NCI-H187 (cell line): Measurements from ENCODE around the gene HGFAC.

Experiments used
- DNase-seq, 2 experiments: peaks; one replicate each; lab custom pipeline; 2025; lab: John Stamatoyannopoulos, UW

HGFAC gene

GRCh38 chr4:3462790-3463415 is 21.1 kb downstream of the HGFAC start, which contains the start of gene DOK7:
Gene DOK7 (plus strand): TSS chr4:3463306. CDS start chr4:3463376, 70 bp downstream.
- no peak for DNase-seq

DNA sequence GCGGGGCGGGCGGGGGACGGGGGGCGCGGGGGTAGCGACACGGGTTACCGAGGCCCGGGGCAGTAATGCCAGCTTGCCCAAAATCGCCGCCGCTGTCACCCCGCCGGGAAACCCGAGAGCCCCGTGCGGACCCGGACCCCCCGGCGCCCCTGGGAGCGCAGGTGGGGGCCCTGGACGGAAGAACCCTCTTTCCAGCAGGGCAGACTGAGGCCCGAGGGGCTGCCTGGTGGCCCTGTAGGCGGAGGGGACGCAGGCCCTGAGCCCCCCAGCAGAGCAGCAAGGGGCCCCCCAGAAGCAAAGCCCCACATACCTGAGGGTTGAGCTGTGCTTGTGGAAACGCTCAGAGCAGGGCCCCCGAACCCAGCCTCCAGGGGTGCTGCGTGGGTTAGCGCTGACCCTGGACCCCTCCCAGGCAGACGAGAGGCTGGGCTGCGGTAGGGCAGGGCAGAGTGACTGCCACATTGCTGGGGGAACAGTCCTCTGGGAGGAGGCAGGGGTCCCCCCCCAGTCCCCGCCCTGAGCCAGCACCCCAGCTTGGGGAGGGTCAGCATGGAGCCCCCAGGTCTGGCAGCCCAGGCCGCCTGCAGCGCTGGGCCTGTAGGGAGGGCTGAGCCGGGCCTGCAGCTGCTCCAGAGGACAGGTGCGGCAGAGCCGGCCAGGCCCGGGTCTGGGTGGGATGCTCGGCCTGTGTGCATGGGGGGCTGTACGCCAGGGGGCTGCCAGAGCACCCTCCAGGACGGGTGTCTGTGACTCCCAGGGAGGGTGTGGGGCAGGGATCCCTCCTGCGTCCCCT is 22.0 kb downstream of the HGFAC start:
- no peak for DNase-seq

- no peak for DNase-seq
Observed at GRCh38 chr4:3464349-3464905, 22.7 kb downstream of the HGFAC start.

DNA sequence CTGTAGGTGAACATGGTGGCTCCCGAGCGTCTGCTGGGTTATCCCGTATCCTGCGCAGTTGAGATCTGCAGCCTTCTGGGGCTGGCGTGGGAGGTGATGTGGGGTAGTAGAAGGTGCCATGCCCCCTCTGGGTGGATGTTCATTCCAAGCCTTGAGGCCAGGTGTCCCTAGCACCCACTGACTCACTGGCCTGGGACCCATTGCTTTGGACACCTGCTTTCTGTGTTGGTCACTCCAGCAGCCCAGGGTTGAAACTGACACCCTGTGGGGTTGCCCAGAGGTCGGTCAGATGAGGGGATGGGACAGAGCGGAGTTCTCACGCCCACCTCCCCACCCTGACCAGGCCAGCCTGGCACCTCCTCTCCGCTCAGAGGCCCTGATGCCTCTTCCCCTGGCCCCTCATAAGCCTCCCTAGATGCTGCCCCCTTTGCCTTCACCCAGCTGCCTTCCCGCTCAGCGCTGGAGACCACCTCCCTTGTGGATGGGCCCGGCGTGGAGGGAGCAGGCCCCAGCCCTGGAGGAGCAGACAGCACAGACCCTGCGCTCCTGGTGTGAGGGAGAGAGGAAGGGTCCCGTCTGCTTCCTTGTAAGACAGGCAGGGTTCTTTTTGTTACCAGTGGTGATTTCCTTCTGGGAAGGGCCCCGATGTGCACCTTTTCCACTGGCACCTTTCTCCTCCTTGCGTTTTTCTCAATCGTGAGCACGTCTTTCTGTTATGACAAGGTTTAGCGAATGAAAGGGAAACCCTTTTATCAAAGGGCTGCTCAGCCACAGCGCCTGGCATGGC is 23.3 kb downstream of the HGFAC start:
- no peak for DNase-seq

- no peak for DNase-seq
Observed at GRCh38 chr4:3465698-3466671, 24.2 kb downstream of the HGFAC start.

GRCh38 chr4:3466691-3467600 is 25.2 kb downstream of the HGFAC start:
- no peak for DNase-seq

DNA sequence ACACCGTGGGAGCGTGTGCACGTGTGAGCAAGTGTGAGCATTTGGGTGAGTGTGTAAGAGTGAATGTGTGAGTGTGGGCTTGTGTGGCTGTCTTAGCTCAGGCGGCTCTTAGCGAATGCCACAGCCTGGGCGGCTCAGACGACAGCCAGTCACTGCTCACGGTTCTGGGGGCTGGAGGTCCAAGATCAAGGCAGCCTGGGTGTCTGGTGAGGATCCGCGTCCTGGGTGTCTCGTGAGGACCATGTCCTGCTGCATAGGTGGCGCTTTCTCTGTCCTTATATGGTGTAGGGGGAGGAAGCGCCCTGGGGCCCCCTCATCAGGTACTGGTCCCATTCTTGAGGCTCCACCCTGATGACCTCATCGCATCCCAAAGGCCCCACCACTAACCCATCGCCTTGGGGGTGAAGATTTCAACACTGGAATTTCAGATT is 25.8 kb downstream of the HGFAC start:
- no peak for DNase-seq

DNA sequence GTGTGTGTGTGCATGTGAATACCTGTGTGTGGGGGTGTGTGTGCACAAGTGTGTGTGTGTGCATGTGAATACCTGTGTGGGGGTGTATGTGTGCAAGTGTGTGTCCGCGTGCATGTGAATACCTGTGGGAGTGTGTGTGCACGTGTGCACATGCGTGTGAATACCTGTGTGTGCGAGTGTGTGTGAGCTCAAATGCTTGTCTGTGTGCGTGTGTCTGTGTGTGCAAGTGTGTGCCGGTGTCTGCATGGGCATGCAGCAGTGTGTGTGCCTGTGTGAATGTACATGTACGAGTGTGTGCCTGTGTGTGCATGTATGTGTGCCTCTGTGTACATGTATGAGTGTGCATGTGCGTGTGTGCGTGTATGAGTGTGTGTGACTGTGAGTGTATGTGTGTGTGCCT is 26.4 kb downstream of the HGFAC start:
- no peak for DNase-seq

DNA sequence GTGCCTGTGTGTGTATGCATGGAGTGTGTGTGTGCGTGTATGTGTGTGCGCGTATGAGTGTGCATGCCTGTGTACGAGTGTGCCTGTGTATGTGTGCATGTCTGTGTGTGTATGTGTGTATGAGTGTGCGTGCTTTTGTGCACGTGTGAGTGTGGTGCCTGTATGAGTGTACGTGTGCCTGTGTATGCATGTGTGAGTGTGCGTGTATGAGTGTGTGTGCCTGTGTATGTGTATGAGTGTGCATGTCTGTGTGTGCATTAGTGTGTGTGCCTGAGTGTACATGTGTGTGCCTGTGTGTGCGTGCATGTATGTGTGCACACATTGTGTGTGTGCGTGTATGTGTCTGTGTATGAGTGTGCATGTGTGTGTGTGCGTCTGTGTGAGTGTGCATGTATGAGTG is 27.0 kb downstream of the HGFAC start:
- DNase-seq, result no peak

DNA sequence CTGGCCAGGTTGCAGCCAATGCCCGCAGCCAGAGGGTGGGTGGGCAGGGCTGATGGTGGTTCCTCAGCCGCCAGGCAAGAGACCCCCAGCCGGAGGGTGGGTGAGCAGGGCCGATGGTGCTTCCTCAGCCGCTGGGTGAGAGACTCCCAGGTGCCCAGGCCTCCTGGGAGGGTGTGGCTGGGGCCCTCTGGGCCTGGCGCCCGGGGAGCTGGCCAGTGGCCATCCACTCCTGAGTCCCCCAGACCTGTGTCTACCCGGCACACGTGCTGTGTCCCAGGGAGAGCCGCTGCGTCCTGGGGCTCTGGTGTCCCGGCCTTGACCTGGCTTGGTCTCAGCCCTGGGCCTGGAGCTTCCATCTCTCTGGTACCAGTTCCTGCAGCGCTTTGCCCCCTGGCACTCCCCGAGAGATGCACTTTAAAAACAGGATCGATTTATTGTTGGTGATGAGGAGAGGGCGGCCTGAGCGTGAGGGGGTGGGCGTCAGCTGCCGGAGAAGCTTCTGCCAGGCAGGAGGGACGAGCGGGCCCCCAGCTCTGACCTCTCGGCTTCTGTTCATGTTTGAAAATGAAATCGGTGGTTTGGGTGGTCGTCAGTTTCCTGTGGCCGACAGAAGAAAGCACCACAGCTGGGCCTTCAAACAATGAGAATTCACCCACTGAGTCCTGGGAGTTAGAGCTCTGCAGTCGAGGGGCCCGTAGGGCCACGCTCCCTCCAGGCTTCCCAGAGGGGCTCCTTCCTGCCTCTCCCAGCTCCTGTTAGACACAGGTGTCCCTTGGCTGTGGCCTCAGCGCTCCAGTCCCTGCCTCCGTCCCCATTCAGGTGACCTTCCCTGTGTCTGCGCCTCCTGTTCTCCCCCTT is 27.8 kb downstream of the HGFAC start:
- DNase-seq, result no peak

GRCh38 chr4:3470244-3471097 is 28.7 kb downstream of the HGFAC start:
- DNase-seq, result no peak

DNA sequence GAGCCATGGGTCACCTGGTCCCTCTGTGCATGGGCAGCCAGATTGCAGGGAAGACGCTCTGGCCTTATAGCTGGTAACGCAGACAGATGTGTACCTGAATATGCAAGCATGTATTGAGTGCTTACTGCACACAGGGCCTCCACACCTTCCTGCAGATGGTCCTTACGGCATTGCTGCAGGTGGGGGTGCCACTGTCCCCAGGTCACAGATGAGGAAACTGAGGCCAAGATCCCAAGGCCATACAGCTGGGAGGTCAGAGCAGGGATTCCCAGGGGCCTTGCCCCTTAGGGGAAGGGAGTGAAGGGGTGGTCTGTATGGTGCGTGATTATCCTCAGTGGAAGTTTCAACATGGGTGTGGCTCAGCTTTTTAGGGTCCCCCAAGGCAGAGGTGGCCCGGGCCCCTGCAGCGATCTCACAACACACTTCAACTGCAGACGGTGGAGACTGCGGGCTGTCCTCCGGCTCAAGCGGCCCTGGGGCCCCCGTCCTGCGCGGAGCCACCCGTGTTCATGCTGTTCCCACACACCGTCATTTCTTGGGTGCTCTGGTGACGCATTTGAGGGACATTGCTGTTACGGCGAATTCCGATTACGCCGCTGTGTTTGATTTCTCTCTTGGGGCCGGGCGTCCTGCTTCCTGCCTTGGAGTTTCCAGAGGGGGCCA is 29.5 kb downstream of the HGFAC start:
- DNase-seq, result no peak

- DNase-seq, result no peak
Observed at GRCh38 chr4:3471886-3472285, 30.1 kb downstream of the HGFAC start.

GRCh38 chr4:3472411-3473141 is 30.8 kb downstream of the HGFAC start:
- DNase-seq, result no peak

- DNase-seq, result no peak
Observed at GRCh38 chr4:3473181-3473950, 31.6 kb downstream of the HGFAC start.
